ENCODE measurements around the gene PPOX.
A peak's percentile ranks its signal among the peaks of the same experiment; 100 is the strongest.

GRCh38 chr1:161177112-161177935, 11.1 kb downstream of the PPOX start, which contains the start of gene B4GALT3:
- no peak for TF ChIP-seq CTCF (IDR thresholded peaks at IDR 0.05)
- peak in 1 of 2 donors; percentile 11 for TF ChIP-seq POLR2A (IDR thresholded peaks at IDR 0.05)
